Measurements from ENCODE around the gene TMEM26. TPM values are rescaled to one million over a fixed set of nuclear protein-coding genes. Genes with fewer than 3 reads are reported as not detected.

The TMEM26 gene
- total RNA-seq, 1 experiment from 2014 or later = 1.6 TPM

DNA sequence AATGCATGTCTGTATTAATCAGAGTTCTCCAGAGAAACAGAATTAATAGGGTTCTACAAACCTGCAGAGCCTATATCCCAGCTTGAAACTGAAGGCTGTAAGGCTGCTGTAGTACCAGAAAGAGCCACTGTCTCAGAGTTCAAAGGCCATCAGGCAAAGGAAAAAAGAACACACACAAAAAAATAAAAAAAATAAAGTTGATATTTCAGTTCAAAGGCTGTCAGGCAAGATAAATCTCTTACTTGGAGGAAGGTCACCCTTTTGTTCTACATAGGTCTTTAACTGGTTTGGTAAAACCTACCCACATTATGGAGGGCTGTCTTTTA, 12.0 kb upstream of the TMEM26 start (continued):
- TF ChIP-seq, protein P1, sequence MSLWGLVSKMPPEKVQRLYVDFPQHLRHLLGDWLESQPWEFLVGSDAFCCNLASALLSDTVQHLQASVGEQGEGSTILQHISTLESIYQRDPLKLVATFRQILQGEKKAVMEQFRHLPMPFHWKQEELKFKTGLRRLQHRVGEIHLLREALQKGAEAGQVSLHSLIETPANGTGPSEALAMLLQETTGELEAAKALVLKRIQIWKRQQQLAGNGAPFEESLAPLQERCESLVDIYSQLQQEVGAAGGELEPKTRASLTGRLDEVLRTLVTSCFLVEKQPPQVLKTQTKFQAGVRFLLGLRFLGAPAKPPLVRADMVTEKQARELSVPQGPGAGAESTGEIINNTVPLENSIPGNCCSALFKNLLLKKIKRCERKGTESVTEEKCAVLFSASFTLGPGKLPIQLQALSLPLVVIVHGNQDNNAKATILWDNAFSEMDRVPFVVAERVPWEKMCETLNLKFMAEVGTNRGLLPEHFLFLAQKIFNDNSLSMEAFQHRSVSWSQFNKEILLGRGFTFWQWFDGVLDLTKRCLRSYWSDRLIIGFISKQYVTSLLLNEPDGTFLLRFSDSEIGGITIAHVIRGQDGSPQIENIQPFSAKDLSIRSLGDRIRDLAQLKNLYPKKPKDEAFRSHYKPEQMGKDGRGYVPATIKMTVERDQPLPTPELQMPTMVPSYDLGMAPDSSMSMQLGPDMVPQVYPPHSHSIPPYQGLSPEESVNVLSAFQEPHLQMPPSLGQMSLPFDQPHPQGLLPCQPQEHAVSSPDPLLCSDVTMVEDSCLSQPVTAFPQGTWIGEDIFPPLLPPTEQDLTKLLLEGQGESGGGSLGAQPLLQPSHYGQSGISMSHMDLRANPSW (CRISPR knock-in tag; conservative IDR thresholded peaks at IDR 0.05; ENCODE audit: low read depth) = no peak
- TF ChIP-seq ZNF671 (CRISPR knock-in tag; IDR thresholded peaks at IDR 0.05) (no peak), ZNF232 (CRISPR knock-in tag; IDR thresholded peaks at IDR 0.05) (no peak), SMAD4 (CRISPR knock-in tag; IDR thresholded peaks at IDR 0.05) (no peak), ARID4B (CRISPR knock-in tag; IDR thresholded peaks at IDR 0.05; ENCODE audit: borderline replicate concordance) (no peak)
- TF ChIP-seq, protein P2, sequence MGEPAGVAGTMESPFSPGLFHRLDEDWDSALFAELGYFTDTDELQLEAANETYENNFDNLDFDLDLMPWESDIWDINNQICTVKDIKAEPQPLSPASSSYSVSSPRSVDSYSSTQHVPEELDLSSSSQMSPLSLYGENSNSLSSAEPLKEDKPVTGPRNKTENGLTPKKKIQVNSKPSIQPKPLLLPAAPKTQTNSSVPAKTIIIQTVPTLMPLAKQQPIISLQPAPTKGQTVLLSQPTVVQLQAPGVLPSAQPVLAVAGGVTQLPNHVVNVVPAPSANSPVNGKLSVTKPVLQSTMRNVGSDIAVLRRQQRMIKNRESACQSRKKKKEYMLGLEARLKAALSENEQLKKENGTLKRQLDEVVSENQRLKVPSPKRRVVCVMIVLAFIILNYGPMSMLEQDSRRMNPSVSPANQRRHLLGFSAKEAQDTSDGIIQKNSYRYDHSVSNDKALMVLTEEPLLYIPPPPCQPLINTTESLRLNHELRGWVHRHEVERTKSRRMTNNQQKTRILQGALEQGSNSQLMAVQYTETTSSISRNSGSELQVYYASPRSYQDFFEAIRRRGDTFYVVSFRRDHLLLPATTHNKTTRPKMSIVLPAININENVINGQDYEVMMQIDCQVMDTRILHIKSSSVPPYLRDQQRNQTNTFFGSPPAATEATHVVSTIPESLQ (CRISPR knock-in tag; IDR thresholded peaks at IDR 0.05) = no peak

DNA sequence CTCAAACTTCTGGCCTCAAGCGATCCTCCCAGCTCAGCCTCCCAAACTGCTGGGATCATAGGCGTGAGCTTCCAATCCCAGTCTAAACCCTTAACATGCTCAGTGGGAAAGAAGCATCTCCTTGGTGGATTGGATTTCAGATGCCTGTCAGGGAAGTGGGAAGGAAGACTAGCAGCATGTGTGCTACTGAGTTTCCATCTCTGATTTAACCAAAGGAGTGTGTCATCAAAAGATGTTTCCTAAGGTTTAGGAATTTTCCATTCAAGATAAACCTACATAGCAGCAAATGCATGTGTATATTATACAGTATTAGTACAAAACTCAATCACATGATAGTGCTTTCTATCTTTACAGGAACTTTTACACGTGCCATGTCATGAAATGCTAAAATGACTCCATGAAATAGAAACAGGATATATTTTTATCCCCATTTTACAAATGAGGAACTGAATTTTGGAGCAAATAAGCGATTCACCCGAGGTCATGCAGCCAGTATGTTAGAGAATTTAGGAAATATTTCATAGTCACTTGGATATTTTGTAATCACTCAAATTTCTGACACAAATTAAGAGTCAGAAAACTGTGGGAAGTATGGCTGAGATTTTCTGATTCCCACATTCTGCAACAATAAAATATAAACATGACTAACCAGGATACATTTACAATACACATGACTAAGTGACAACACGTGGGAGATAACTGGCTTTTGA, 11.4 kb upstream of the TMEM26 start:
- ATAC-seq (no peak), DNase-seq (ENCODE audit: low spot score) (no peak)
- H3K4me1 Mint-ChIP-seq = peaks cover 8% of the 10 kb centered on the region
- no peaks in the 10 kb centered on the region for H3K27me3 Mint-ChIP-seq (ENCODE audit: low read depth)
- CTCF ChIA-PET = no interaction called here
- no peak overlapping the region for H3K4me3 Mint-ChIP-seq
- POLR2A ChIA-PET = no interaction called here
- no peak for TF ChIP-seq FOXP1 (CRISPR knock-in tag; IDR thresholded peaks at IDR 0.05; ENCODE audit: borderline replicate concordance)
- TF ChIP-seq, protein P3, sequence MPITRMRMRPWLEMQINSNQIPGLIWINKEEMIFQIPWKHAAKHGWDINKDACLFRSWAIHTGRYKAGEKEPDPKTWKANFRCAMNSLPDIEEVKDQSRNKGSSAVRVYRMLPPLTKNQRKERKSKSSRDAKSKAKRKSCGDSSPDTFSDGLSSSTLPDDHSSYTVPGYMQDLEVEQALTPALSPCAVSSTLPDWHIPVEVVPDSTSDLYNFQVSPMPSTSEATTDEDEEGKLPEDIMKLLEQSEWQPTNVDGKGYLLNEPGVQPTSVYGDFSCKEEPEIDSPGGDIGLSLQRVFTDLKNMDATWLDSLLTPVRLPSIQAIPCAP (CRISPR knock-in tag; IDR thresholded peaks at IDR 0.05) = no peak
- TF ChIP-seq ZNF396 (CRISPR knock-in tag; IDR thresholded peaks at IDR 0.05; ENCODE audit: borderline replicate concordance) = no peak
- TF ChIP-seq ZNF423 (CRISPR knock-in tag; IDR thresholded peaks at IDR 0.05) = no peak
- no peak for TF ChIP-seq ZNF416 (CRISPR knock-in tag; IDR thresholded peaks at IDR 0.05)
- no peak for TF ChIP-seq HMGXB4 (CRISPR knock-in tag; IDR thresholded peaks at IDR 0.05)
- H3K36me3 Mint-ChIP-seq = no peaks in the 10 kb centered on the region
- H3K27ac Mint-ChIP-seq = no peak overlapping the region
- no peaks in the 10 kb centered on the region; the same call in 1 of the 2 replicates for H3K9me3 Mint-ChIP-seq
